Measurements from ENCODE around the gene KLRF2.

KLRF2 gene

DNA sequence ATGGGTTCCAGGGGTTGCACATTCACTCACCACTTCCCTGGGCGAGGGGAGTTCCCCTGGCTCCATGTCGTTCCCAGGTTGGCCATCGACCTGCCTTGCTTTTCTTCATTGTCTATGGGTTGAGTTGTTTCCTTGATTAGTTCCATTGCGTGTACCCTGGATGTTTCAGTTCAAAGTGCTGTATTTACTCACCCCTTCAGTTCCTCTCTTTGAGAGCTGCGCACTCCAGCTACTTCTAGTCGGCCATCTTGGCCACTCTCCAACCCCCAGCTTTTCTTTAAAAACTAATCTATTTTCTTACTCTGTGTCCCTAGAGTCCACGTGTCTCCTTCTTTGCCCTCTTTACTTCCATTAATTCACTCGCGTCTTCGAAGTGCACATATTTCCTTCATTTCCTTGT lies 39.2 kb downstream of the KLRF2 start:
- no peaks in the 10 kb centered on the region for H3K27me3 ChIP-seq (ENCODE audit: control insufficient read depth, insufficient read depth, low read length)
- no peaks in the 10 kb centered on the region for H3K9me3 ChIP-seq (ENCODE audit: control insufficient read depth, insufficient read depth, low read length)
- H3K4me1 ChIP-seq (ENCODE audit: control insufficient read depth, insufficient read depth, low read length): no peaks in the 10 kb centered on the region
- no peaks in the 10 kb centered on the region for H3K36me3 ChIP-seq (ENCODE audit: control insufficient read depth, insufficient read depth, low read length)
- H3K4me3 ChIP-seq (ENCODE audit: low read depth, low read length): no peak overlapping the region
- no peak overlapping the region for H3K9ac ChIP-seq (ENCODE audit: low read depth, low read length)

DNA sequence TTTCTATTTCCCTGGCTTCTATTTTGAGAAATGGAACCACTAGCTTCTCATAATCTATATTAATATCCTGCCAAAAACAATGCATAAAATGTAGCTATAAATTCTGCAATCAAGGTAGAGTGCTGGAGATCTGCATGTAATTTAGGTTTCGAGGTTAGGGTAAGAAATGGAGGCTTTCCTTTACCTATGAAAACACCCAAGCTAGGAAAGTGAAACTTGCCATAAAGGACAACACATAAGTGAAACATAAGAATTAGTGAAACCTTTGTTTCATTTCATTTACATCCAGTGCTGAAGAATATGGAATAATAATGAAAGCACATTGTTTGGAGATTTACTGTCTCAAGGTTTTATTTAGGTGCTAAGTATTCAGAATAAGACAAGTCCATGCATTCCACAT lies 41.1 kb downstream of the KLRF2 start:
- Histone ChIP-seq H3K9ac (ENCODE audit: low read depth, low read length) (no peak overlapping the region), H3K4me1 (ENCODE audit: control insufficient read depth, insufficient read depth, low read length) (no peaks in the 10 kb centered on the region), H3K36me3 (ENCODE audit: control insufficient read depth, insufficient read depth, low read length) (no peaks in the 10 kb centered on the region), H3K9me3 (ENCODE audit: control insufficient read depth, insufficient read depth, low read length) (no peaks in the 10 kb centered on the region), H3K4me3 (ENCODE audit: low read depth, low read length) (no peak overlapping the region), H3K27me3 (ENCODE audit: control insufficient read depth, insufficient read depth, low read length) (no peaks in the 10 kb centered on the region)

DNA sequence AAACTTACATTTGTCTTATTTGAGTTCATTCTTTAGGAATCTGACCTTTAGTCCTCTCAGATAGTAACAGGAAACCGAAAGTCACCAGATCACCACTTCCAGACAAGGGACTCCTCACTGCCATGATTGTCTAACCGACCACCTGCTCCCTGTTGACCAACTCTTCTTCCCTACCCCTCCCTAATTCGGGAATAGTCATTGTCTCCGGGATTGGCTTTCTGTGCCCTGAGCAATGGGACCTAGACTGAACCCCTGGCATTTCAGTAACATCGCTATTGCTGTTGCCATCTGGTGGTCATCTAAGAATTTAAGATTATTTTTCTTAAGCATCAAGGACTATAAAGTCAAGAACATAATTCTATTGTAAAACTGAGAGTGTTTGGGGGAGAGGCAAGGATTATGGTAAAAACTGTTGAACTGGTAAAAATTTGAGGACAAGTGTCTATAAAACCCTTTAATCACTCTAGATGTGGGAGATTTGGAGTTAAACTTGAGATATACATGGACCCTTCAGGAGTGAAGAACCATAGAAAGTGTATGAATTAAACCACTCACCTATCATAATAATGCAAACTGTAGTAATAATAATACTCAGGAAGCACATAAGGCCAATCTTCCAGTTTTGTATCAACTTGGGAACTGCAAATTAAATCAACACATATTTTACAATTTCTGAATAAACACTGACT lies 44.6 kb downstream of the KLRF2 start:
- Histone ChIP-seq H3K9ac (ENCODE audit: low read depth, low read length) (no peak overlapping the region), H3K27me3 (ENCODE audit: control insufficient read depth, insufficient read depth, low read length) (no peaks in the 10 kb centered on the region), H3K36me3 (ENCODE audit: control insufficient read depth, insufficient read depth, low read length) (no peaks in the 10 kb centered on the region), H3K9me3 (ENCODE audit: control insufficient read depth, insufficient read depth, low read length) (no peaks in the 10 kb centered on the region), H3K4me3 (ENCODE audit: low read depth, low read length) (no peak overlapping the region), H3K4me1 (ENCODE audit: control insufficient read depth, insufficient read depth, low read length) (no peaks in the 10 kb centered on the region)

DNA sequence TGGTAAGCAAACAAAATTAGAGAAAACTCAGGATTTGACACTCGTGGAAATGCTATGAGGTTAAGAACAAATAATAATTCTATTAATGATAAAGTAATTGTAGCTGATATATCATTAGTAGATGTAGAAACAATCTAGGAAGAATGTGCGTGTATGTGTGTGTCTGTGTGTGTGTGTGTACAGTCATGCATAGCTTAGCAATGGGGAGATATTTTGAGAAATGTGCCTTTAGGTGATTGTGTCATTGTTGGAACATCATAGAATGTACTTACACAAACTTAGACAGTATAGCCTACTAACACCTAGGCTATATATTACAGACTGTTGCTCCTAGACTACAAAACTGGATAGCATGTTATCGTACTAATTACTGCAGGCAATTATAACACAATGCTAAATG lies 45.6 kb downstream of the KLRF2 start:
- Histone ChIP-seq H3K9ac (ENCODE audit: low read depth, low read length) (no peak overlapping the region), H3K27me3 (ENCODE audit: control insufficient read depth, insufficient read depth, low read length) (no peaks in the 10 kb centered on the region), H3K4me1 (ENCODE audit: control insufficient read depth, insufficient read depth, low read length) (no peaks in the 10 kb centered on the region), H3K36me3 (ENCODE audit: control insufficient read depth, insufficient read depth, low read length) (no peaks in the 10 kb centered on the region), H3K4me3 (ENCODE audit: low read depth, low read length) (no peak overlapping the region), H3K9me3 (ENCODE audit: control insufficient read depth, insufficient read depth, low read length) (no peaks in the 10 kb centered on the region)

DNA sequence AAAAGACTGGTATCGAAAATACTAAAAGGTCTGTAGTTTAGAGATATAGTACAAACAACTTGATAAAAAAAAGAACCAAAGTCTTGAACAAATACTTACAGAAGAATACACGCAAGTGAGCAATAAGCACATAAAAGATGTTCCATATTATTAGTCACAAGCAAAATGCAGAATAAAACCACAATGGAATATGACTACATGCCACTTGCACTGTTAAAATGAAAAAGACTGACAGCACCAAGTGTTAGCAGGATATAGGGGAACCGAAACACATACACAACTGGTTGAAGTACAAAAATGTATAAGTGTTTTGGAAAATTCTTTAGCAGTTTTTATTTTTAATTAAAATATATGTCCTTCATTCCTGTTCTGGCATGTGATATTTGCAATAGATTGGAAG lies 47.3 kb downstream of the KLRF2 start:
- Histone ChIP-seq H3K36me3 (ENCODE audit: control insufficient read depth, insufficient read depth, low read length) (no peaks in the 10 kb centered on the region), H3K9me3 (ENCODE audit: control insufficient read depth, insufficient read depth, low read length) (no peaks in the 10 kb centered on the region), H3K4me1 (ENCODE audit: control insufficient read depth, insufficient read depth, low read length) (no peaks in the 10 kb centered on the region), H3K27me3 (ENCODE audit: control insufficient read depth, insufficient read depth, low read length) (no peaks in the 10 kb centered on the region), H3K4me3 (ENCODE audit: low read depth, low read length) (no peak overlapping the region), H3K9ac (ENCODE audit: low read depth, low read length) (no peak overlapping the region)

DNA sequence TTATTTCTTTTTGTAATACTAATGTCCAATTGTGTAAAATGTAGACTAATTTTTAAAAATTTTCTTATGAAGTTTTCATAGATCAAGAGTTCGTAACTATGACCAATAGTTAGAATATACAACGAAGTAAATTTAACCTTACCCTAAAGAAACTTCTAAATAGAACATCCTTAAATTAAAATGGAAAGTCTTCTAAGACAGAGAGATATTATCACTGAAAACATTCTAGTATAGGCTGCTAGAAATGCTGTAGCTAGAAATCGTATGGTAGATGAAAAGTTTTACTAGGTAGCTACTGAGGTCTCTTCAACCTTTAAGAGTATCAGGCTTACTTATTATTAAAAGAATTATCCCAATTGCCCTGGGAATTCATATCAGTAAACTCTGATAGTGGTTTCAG lies 50.0 kb downstream of the KLRF2 start:
- no peaks in the 10 kb centered on the region for H3K9me3 ChIP-seq (ENCODE audit: control insufficient read depth, insufficient read depth, low read length)
- no peak overlapping the region for H3K9ac ChIP-seq (ENCODE audit: low read depth, low read length)
- H3K4me3 ChIP-seq (ENCODE audit: low read depth, low read length): no peak overlapping the region
- no peaks in the 10 kb centered on the region for H3K4me1 ChIP-seq (ENCODE audit: control insufficient read depth, insufficient read depth, low read length)
- no peaks in the 10 kb centered on the region for H3K27me3 ChIP-seq (ENCODE audit: control insufficient read depth, insufficient read depth, low read length)
- H3K36me3 ChIP-seq (ENCODE audit: control insufficient read depth, insufficient read depth, low read length): no peaks in the 10 kb centered on the region

DNA sequence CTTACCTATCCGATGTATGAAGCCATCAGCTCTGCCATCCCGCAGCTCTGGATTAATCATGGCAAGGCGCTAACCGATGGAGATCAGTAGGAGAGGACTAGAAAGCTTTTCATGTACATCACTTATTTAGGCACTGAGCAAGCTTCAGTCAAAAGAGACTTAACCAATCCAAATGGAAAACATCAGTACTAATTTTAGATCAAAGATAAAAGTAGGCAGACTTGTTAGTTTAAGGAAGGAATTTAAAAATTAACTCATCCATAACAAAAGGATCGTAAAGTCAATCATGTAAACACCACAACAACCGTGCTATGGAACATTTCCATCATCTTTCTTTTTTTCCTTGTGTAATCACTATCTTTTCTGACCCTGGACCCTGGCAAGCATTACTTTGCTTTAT lies 51.0 kb downstream of the KLRF2 start, which contains the start of gene CLEC2A:
CLEC2A (minus strand) TSS at position 101 of the 400 bp plus-strand sequence; CDS start at position 60, 41 bp downstream.
- no peaks in the 10 kb centered on the region for H3K4me1 ChIP-seq (ENCODE audit: control insufficient read depth, insufficient read depth, low read length)
- H3K9me3 ChIP-seq (ENCODE audit: control insufficient read depth, insufficient read depth, low read length): no peaks in the 10 kb centered on the region
- no peaks in the 10 kb centered on the region for H3K36me3 ChIP-seq (ENCODE audit: control insufficient read depth, insufficient read depth, low read length)
- no peak within 1 kb of the TSS for H3K4me3 ChIP-seq (ENCODE audit: low read depth, low read length)
- no peak within 1 kb of the TSS for H3K9ac ChIP-seq (ENCODE audit: low read depth, low read length)
- H3K27me3 ChIP-seq (ENCODE audit: control insufficient read depth, insufficient read depth, low read length): no peaks in the 10 kb centered on the region

DNA sequence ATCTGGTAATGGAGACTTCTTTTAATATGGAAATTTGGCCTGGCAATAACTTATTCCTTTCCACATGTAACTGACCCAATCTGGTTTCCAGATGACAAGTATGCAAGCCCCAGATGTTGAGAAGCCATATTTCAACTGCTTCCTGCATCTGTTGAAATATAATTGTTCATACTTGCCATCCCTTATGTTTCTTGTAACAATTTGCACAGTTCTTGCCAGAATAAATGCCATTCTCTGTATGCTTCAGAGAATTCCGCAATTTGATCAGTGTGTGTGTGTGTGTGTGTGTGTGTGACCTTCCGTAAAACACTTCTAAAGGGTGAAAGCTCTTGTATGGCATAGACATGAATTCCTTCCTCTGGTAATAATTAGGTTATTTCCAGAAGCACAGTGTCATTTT lies 52.7 kb downstream of the KLRF2 start:
- Histone ChIP-seq H3K9ac (ENCODE audit: low read depth, low read length) (no peak overlapping the region), H3K4me1 (ENCODE audit: control insufficient read depth, insufficient read depth, low read length) (no peaks in the 10 kb centered on the region), H3K9me3 (ENCODE audit: control insufficient read depth, insufficient read depth, low read length) (no peaks in the 10 kb centered on the region), H3K27me3 (ENCODE audit: control insufficient read depth, insufficient read depth, low read length) (no peaks in the 10 kb centered on the region), H3K36me3 (ENCODE audit: control insufficient read depth, insufficient read depth, low read length) (no peaks in the 10 kb centered on the region), H3K4me3 (ENCODE audit: low read depth, low read length) (no peak overlapping the region)

DNA sequence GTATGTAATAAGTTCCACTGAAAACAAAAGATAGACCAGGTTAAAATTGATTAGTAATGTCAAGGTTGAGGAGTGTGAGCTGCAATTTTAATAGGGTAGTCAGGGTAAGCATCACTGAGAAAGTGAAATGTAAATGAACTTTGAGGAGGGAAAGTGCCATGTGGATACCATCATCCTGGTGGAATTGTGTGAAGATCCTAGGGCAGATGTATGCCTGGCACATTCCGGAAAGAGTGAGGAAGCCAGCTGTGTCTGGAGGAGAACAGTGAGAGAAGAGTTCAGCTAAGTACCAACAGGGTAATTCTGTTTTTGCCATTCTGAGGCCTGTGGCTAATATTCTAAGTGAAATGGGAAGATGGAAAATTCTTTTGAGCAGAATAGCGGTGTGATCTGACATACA lies 53.7 kb downstream of the KLRF2 start:
- H3K9ac ChIP-seq (ENCODE audit: low read depth, low read length): no peak overlapping the region
- H3K27me3 ChIP-seq (ENCODE audit: control insufficient read depth, insufficient read depth, low read length): no peaks in the 10 kb centered on the region
- no peaks in the 10 kb centered on the region for H3K9me3 ChIP-seq (ENCODE audit: control insufficient read depth, insufficient read depth, low read length)
- no peaks in the 10 kb centered on the region for H3K36me3 ChIP-seq (ENCODE audit: control insufficient read depth, insufficient read depth, low read length)
- no peaks in the 10 kb centered on the region for H3K4me1 ChIP-seq (ENCODE audit: control insufficient read depth, insufficient read depth, low read length)
- no peak overlapping the region for H3K4me3 ChIP-seq (ENCODE audit: low read depth, low read length)

DNA sequence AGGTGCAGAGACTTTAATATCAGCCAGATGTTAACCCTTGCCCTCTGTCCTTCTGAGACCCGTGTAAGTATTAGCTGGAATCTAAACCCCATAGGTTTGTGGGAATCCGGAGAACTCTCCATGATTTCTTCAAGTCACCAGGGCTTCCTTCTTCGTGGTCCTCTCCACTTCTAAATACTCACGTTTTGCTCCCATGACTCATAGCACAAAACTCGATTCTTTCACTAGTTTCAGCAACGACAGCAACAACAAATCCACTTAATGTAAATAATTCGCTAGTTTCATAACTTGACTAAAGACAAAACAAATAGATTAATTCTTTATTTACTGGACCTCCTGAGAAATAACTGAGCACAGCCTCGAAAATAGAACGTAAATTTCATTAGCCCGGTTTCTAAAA lies 55.3 kb downstream of the KLRF2 start:
- H3K9me3 ChIP-seq (ENCODE audit: control insufficient read depth, insufficient read depth, low read length): no peaks in the 10 kb centered on the region
- no peaks in the 10 kb centered on the region for H3K27me3 ChIP-seq (ENCODE audit: control insufficient read depth, insufficient read depth, low read length)
- H3K4me1 ChIP-seq (ENCODE audit: control insufficient read depth, insufficient read depth, low read length): no peaks in the 10 kb centered on the region
- no peaks in the 10 kb centered on the region for H3K36me3 ChIP-seq (ENCODE audit: control insufficient read depth, insufficient read depth, low read length)
- no peak overlapping the region for H3K9ac ChIP-seq (ENCODE audit: low read depth, low read length)
- H3K4me3 ChIP-seq (ENCODE audit: low read depth, low read length): no peak overlapping the region

DNA sequence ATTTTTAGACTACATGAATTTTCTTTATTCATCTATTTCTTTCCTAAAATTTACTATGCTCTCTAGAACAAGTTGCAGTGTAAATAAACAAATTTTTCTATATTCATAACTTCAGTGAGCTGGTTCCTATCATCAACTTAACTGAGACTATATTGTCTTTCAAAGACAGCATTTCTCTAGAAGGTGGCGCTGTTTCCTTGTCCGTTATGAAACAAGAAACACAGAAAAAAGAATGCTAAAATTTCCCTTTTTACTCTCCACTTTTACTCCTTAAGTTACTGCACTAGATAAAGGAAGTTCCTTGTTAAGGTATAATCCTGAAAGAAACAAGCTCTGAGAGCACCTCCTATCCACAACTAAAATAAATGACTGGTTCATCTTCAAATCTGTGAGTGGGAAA lies 59.1 kb downstream of the KLRF2 start:
- no peaks in the 10 kb centered on the region for H3K4me1 ChIP-seq (ENCODE audit: control insufficient read depth, insufficient read depth, low read length)
- no peak overlapping the region for H3K9ac ChIP-seq (ENCODE audit: low read depth, low read length)

DNA sequence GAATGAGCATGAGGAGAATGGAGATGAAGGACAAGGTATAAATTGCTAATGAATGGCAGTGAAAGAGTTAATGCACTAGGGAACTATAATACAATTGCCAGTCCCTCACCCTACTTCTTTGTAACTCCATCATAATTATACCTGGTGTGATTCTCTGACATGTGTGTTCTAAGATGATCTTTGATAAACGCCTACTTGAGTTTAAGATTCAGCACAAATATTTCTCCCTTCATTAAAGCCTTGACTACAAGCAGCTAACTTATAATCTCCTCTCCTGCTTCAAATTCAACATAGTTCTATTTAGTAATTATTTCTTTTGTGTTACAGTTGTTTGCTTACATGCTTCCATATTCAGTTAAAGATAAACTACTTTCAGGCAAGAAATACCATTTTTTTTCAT lies 60.5 kb downstream of the KLRF2 start:
- no peaks in the 10 kb centered on the region for H3K9me3 ChIP-seq (ENCODE audit: control insufficient read depth, insufficient read depth, low read length)
- no peaks in the 10 kb centered on the region for H3K36me3 ChIP-seq (ENCODE audit: control insufficient read depth, insufficient read depth, low read length)
- H3K27me3 ChIP-seq (ENCODE audit: control insufficient read depth, insufficient read depth, low read length): no peaks in the 10 kb centered on the region
- H3K9ac ChIP-seq (ENCODE audit: low read depth, low read length): no peak overlapping the region
- H3K4me3 ChIP-seq (ENCODE audit: low read depth, low read length): no peak overlapping the region
- no peaks in the 10 kb centered on the region for H3K4me1 ChIP-seq (ENCODE audit: control insufficient read depth, insufficient read depth, low read length)

More for the DNA sequence above, 59.1 kb downstream of the KLRF2 start:
- H3K36me3 ChIP-seq (ENCODE audit: control insufficient read depth, insufficient read depth, low read length): no peaks in the 10 kb centered on the region
- H3K27me3 ChIP-seq (ENCODE audit: control insufficient read depth, insufficient read depth, low read length): no peaks in the 10 kb centered on the region
- H3K4me3 ChIP-seq (ENCODE audit: low read depth, low read length): no peak overlapping the region
- H3K9me3 ChIP-seq (ENCODE audit: control insufficient read depth, insufficient read depth, low read length): no peaks in the 10 kb centered on the region
